Urothelium cell line (cell line): ENCODE data around the gene STK11.
"Not testable (repeated sequence)": the region's sequence is repeated elsewhere in the genome, so short reads cannot be mapped to it uniquely, and the experiment has no call there.

Experiments used
- DNase-seq: peaks from one replicate; pipeline ENCODE4 v3.0.0; 2011; ENCODE audit warnings: low spot score, mixed read lengths
- FAIRE-seq: peaks from 2 replicates; lab custom pipeline; 2011; peaks lifted over from hg19 to GRCh38; lab: Jason Lieb, UNC

Gene STK11

DNA sequence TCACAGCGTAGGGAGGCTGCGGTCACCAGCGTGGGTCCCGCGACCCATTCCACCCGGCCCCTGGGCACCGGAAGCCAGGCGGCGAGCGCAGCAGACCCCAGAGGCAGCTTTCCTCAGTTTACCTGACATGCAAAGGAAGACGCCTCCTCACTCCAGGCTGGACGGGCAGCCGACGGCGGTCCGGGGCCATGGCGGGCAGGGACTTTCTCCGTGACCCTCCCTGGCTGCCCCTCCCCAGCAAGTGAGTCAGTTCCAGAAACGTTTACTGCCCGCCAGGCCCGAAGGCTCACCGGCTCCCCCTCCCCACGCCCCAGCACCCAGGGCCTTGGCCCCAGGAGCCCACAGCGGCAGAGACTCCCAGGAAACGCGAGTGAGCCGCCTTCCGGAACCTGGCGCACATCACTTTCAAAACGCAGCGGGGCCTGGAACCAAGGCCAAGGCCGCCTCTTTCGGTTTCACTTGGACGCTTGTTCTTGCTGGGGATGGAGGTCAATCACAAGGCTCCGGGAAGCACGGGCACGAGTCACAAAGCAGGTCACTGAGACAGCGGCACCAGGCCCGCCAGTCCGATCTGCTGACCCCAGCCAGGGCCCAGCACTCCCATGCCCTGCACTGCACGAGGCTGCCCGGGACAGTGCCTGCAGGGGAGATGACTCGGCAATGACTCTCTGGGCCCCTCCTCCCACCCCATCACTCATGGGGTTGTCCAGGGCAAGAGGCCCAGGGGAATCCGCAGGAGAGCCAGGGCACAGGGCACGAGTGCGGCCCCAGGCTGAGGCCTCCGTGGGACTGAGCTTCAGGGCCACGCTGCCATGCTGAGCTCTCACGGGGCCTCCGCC is 36.8 kb upstream of the STK11 start:
- no peak for DNase-seq
- no peak for FAIRE-seq

- no peak for FAIRE-seq
These were observed 36.2 kb upstream of the STK11 start for GRCh38 chr19:1169411-1169791.

GRCh38 chr19:1169921-1170885 is 35.4 kb upstream of the STK11 start:
- DNase-seq, result no peak
- peak; percentile 35 for FAIRE-seq

More at GRCh38 chr19:1169411-1169791, 36.2 kb upstream of the STK11 start:
- DNase-seq, result no peak

DNA sequence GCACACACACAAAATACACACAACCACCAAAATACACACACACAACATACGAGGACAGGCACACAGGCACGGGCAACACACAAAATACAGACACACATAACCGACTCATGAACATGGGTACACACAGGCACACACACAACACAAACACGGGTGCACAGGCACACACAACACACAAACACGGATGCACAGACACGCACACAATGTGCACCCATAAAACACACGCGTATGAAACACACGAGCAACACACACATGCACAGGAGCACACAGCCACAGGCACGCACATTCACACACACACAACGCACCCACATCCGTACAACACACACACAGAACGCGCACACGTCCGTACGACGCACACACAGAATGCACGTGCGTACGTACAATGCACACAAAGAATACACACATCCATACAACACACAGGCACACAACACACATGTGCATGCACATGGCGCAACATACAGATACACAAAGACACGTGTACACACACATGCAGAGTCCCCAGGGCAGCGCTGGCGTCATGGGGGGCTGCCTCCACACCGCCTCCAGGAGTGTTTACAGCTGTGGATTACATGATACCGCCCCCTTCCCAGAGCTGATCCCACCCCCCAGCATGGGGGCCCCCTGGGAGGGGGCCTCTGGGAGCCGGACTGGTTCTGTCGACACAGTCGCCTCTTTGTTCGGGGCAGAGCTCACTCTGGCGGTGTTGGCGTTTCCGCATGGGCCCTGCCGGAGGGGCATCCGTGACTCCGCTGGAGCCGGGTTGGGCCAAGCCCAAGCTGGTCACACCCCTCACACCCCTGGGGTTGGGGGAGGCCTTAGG is 34.4 kb upstream of the STK11 start:
- no peak for DNase-seq
- peak; percentile 46 for FAIRE-seq

DNA sequence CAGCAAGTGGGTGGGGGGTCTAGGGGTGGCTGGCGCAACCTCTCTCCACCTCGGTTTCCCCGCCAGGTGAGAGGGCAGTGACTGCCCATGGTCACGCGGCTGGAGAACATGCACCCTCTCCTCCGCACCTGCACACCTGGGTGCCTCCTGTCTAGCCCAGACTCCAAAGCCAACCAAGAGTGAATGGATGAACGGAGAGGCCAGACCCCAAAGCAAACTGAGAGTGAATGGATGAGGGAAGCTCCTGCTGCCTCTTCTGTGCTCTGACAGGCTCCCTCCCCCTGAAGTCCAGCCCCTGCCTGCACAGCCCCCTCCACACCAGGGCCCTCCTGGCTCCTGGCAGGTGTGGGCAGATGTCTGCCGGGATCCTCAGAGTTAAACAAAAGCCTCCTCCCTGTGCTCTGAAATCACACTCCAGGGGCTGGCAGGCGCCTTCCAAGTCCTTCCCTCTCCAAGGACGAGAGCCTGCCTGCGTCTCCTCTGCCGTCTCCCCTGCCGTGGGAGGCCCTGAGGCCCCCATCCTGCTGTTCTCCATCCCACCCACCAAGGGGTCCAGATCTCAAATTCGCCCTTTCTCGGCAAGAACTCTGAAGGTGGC is 33.7 kb upstream of the STK11 start:
- FAIRE-seq (no peak), DNase-seq (no peak)

GRCh38 chr19:1172353-1173158 is 33.0 kb upstream of the STK11 start:
- DNase-seq (peak; percentile 40), FAIRE-seq (no peak)

DNA sequence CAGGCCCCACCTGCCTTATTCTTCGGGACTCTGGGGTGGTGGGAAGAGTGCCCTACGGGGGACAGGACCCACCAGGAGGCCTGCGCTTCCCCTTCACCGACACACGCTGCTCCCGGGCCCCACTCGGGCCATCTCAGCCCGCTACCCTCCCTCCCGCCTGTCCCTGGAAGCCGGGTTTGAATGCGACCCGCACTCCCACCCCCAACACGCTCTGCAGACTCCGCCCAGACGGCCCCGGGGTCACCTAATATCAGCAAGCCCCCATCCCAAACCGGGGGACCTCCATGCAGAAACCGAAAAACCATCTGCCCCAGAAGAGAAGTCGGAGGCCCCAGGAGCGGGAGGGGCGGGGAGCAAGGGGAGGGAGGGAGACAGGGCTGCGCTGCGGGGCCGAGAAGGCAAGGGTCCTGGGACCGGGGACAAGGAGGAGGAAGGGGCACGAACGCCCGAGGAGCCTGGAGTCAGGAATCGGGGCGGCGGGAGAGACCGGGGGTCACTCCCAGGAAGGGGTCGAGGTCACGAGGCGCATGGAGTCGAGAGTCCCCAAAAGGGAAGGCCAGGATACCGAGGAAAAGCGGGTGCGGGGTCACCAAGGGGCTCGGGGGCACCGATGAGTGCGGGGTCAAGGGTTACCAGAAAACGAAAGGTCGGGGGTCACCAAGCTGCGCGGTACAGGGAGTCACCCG is 32.3 kb upstream of the STK11 start:
- no peak for FAIRE-seq

GRCh38 chr19:1173845-1174809 is 31.5 kb upstream of the STK11 start, which contains the start of gene SBNO2:
TSS of gene SBNO2 (minus strand) at chr19:1174268. CDS start at chr19:1154276, 19,992 bp downstream.
- DNase-seq, result peak; percentile 86

More for the DNA sequence above, 32.3 kb upstream of the STK11 start:
- no peak for DNase-seq

GRCh38 chr19:1177322-1178114 is 28.1 kb upstream of the STK11 start:
- DNase-seq (peak; percentile 74), FAIRE-seq (no peak)

More at GRCh38 chr19:1173845-1174809, 31.5 kb upstream of the STK11 start, which contains the start of gene SBNO2:
- FAIRE-seq, result no peak

DNA sequence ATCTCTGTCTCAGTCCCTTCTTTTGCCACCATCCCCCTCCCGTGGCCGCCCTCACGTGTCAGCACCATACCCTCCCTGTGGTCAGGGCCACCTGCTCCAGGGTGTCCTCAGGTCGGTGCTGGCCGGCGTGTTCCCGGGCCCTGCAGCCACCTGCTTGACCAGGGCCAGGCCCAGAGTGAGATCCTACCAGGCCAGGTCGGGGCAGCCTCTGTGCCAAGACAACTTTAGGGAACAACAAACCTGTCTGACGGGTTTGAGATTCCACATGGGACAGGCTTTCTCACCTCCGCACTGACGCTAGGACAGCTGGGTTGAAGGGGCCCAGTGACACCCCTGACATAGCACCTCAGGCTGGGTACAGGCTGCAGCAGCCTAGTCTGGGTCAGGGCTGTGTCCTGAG is 24.0 kb upstream of the STK11 start:
- FAIRE-seq (no peak), DNase-seq (no peak)

DNA sequence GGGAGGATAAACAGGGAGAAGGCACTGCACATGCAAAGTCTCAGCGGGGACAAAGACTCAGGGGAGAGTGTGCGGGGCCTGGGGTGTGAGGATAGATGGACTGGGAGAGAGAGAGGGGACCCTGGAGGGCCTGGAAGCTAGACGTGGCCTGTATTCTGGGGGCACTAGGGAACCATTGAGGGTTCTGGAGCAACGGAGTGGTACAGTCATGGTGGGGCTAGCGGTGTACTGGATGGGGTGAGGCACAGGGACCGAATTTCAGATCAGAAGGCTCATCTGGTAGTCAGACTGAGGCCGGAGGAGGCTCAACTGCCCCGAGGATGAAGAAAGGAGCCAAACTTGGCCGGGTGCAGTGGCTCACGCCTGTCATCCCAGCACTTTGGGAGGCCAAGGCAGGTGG is 23.5 kb upstream of the STK11 start:
- DNase-seq, result no peak

DNA sequence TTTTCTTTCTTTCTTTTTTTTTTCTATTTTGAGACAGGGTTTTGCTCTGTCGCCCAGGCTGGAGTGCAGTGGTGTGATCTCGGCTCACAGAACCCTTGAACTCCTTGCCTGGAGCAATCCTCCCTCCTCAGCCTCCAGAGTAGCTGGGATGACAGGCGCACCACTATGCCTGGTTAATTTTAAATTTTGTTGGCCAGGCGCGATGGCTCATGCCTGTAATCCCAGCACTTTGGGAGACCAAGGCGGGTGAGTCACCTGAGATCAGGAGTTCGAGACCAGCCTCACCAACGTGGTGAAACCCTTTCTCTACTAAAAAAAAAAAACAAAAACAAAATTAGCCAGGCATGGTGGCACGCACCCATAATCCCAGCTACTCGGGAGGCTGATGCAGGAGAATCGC is 22.9 kb upstream of the STK11 start:
- no peak for FAIRE-seq

More for the DNA sequence above, 23.5 kb upstream of the STK11 start:
- no peak for FAIRE-seq

GRCh38 chr19:1183543-1184172 is 21.9 kb upstream of the STK11 start:
- DNase-seq (peak; percentile 70), FAIRE-seq (no peak)

More for the DNA sequence above, 22.9 kb upstream of the STK11 start:
- DNase-seq, result no peak

GRCh38 chr19:1189419-1189818 is 16.2 kb upstream of the STK11 start:
- no peak for DNase-seq
- no peak for FAIRE-seq

DNA sequence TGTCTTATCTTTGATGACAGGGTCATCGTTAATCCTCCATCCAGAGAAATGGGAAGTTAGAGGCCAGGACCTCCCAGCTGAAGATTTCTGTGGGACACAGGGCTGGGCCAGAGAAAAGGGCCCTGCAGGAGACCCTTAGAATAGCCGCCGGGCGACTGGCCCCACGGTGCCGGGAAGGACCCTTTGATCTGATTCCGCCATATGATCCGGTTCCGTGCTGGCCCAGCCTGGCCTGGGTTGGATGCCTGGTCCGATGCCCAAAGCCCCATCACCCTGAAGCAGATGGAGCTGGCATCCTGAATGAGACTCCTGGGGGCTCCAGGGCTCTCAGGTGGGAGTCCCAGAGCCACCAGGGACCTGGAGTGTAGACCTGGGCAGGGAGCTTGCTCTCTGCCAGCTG is 6.0 kb upstream of the STK11 start:
- DNase-seq, result no peak
- FAIRE-seq, result no peak

- DNase-seq, FAIRE-seq: not testable (repeated sequence)
These were observed 5.0 kb upstream of the STK11 start for GRCh38 chr19:1200614-1201013.
